GM18517 (cell line): ENCODE data around the gene RAPH1.
"Not testable (repeated sequence)": the region's sequence is repeated elsewhere in the genome, so short reads cannot be mapped to it uniquely, and the experiment has no call there.

Experiments used
- ATAC-seq: cut with Tn5 transposase; IDR thresholded peaks from one replicate; pipeline ENCODE4 v1.9.1; 2021; ENCODE audit warnings: mild to moderate bottlenecking, moderate library complexity; ENCODE audit not compliant: unreplicated experiment

Gene RAPH1

DNA sequence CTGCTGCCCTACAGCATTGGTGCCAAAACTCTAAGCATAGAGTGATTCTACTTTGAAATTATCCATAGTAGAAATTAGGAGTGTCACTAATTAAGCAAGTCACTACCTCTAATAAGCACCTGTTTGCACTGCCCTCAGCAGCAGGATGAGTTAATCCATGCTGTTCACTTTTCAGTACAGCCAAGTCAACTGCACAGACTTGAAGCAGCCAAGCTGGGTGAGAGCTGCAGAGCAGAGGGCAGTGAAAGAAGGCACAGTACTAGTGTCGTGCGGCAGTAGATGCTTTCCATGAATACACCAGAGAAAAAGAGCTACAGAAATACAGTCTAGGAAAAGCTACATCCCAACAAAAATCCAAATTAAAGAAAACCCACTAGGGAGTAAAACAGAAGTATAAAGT is 98.6 kb downstream of the RAPH1 start:
- ATAC-seq = no peak

DNA sequence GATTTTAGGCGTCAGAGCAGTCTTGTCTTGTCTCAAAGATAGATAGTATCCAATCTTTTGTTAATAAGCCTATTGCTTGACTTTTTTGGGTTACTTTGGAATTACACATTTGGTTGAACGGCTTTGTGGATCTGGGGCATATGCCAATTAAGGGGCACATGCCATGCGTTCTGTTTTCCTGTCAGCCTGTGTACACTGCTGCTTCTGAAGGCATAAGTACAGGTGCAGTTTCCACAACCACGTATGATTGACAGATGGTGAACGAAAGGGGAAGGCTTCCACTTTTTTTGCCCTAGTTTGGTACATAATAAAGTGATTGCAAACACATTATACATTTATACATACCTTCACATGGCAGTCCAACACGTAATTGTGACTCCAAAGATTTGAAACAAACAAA is 102.3 kb downstream of the RAPH1 start:
- no peak for ATAC-seq

- ATAC-seq = no peak
These were observed 103.5 kb downstream of the RAPH1 start for GRCh38 chr2:203431391-203432185.

DNA sequence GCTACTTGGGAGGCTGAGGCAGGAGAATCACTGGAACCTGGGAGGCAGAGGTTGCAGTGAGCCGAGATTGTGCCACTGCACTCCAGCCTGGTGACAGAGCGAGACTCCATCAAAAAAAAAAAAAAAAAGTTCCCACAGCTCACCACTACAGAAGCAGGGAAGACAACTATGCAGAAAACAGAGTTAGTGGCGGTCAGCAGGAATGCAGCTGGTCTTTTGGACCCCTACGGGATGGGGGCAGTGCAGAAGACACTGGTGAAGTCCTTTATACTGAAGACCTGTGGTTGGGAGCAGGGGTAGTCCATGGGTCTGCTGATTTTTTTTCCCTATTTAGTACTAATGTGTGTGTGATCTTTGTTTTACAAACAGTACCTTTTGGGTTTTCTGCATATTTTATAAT is 105.5 kb downstream of the RAPH1 start:
- not testable (repeated sequence) for ATAC-seq

GRCh38 chr2:203427061-203427460 is 108.0 kb downstream of the RAPH1 start:
- ATAC-seq = no peak

- ATAC-seq = no peak
These were observed 116.8 kb downstream of the RAPH1 start for GRCh38 chr2:203418271-203418670.

DNA sequence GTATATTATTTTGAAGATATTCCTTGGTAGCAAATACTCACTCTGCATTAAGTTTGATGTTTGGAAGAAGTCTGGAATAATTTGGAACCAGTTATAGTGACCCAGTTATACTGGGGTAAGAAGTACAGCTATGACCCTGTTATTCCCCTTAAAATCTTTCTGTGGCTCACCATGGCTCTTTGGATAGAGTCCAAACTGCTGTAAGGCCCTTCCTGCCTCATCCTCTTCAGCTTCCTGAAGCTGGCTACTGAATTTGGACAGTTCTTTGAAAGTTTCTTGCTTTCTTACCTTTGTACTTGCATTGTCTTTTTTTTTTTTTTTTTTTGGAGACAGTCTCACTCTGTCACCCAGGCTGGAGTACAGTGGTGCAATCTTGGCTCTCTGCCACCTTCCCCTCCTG is 121.3 kb downstream of the RAPH1 start:
- no peak for ATAC-seq

- no peak for ATAC-seq
These were observed 122.4 kb downstream of the RAPH1 start for GRCh38 chr2:203412546-203413331.

GRCh38 chr2:203407496-203407895 is 127.6 kb downstream of the RAPH1 start:
- ATAC-seq = no peak

GRCh38 chr2:203404996-203405395 is 130.1 kb downstream of the RAPH1 start:
- ATAC-seq = no peak

GRCh38 chr2:203400805-203401585 is 134.1 kb downstream of the RAPH1 start:
- ATAC-seq = no peak

DNA sequence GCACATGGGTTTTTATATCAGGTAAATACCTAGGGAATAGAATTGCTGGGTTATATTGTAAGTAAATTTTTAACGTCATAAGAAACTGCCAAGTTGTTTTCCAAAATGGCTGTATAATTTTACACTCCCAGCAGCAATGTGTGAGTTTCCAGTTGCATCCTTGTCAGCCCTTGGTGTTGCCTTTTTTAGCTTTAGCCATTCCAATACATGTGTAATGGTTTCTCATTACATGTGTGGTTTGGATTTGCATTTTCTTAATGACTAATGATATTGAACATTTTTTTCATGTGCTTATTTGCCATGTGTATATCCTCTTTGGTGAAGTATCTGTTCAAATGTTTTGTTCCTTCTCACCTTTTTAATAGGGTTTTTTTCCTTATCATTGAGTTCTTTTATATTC is 136.1 kb downstream of the RAPH1 start:
- no peak for ATAC-seq

- ATAC-seq = no peak
These were observed 138.4 kb downstream of the RAPH1 start for GRCh38 chr2:203396667-203397066.

DNA sequence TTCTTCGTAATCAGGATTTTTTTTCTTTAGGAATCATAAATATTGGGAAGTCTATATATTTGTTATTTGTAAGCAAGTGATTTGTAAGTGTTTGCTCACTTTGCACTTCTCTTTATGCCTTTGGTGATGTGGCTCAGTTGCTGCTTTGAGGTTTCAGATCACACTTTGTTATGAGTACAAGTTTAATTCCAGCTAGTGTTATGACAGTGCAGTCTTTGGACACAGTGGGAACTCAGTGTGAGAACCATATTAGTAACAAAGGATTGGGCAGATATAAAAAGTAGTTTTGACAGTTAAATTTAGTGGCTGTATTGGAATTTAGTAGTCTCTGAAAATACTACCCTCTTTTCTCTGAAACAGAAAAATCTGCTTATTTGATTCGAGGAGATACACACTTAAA is 139.2 kb downstream of the RAPH1 start:
- no peak for ATAC-seq

DNA sequence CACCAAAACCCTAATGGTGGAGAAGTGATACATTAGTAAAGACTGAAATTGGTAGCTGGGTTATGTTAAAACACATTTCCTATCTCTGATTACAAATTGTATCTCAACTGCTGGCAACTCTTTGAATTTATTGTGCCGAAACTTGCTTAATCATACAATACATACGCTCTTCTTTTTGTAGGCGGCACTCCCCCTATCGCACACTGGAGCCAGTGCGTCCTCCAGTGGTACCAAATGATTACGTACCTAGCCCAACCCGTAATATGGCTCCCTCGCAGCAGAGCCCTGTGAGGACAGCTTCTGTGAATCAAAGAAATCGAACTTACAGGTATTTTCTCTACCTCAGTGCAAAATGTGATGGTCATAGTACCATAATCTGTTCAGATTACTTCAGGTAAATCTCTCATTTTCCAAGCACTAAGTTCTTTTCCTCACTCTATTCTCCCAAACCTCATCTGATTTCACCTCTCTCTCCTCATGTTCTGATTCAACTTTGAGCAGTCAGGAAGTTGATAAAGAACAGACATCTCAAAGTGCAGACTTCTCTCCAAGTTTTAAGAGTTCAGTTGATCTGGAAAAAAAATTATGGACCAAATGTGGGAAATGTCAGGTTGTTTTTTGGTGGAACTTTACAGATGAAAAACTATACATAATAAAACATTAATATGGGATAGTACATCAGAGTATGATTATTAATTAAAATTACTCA is 140.4 kb downstream of the RAPH1 start:
- no peak for ATAC-seq

GRCh38 chr2:203388153-203388552 is 146.9 kb downstream of the RAPH1 start:
- not testable (repeated sequence) for ATAC-seq

- no peak for ATAC-seq
These were observed 152.1 kb downstream of the RAPH1 start for GRCh38 chr2:203383038-203383437.

- no peak for ATAC-seq
These were observed 155.9 kb downstream of the RAPH1 start for GRCh38 chr2:203379156-203379555.

DNA sequence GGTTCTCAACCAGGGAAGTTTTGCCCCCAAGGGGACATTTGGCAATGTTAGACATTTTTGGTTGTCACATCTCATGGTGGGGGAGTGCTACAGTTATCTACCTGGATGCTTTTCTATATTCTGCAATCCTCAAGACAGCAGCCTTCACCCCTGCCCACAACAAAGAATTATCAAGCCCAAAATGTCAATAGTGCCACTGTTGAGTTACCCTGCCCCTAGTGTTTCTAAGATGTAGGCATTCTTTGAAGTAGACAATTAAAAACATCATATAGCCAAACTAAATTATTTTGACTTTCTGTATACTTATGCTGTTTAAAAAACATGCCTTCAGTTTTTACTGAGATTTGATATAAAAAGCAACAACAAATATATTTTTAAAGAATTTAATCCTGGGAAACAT is 158.9 kb downstream of the RAPH1 start:
- ATAC-seq = no peak

DNA sequence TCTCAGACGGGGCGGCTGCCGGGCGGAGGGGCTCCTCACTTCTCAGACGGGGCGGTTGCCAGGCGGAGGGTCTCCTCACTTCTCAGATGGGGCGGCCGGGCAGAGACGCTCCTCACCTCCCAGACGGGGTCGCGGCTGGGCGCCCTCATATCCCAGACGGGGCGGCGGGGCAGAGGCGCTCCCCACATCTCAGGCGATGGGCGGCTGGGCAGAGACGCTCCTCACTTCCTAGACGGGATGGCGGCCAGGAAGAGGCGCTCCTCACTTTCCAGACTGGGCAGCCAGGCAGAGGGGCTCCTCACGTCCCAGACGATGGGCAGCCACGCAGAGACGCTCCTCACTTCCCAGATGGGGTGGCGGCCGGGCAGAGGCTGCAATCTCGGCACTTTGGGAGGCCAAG is 162.4 kb downstream of the RAPH1 start:
- ATAC-seq = not testable (repeated sequence)
